GM12891 (cell line): ENCODE measurements around the gene ARTN. TPM values are rescaled to one million over a fixed set of nuclear protein-coding genes. Genes with fewer than 3 reads are reported as not detected.

Experiments
- DNase-seq: peaks from one replicate; pipeline ENCODE4 v3.0.0; 2011; ENCODE audit warnings: low spot score; ENCODE audit not compliant: insufficient read length
- FAIRE-seq: peaks from 2 replicates; lab custom pipeline; 2011; peaks lifted over from hg19 to GRCh38; lab: Jason Lieb, UNC
- PAX5 ChIP-seq: IDR thresholded peaks from 2 replicates; pipeline ENCODE4 v1.6.1; 2011; ENCODE audit warnings: low read length, moderate library complexity, mild to moderate bottlenecking; ENCODE audit not compliant: insufficient read depth, severe bottlenecking
- POLR2A ChIP-seq: IDR thresholded peaks from 2 replicates; pipeline ENCODE4 v1.6.1; 2011; ENCODE audit warnings: low read depth, low read length, control low read depth
- POLR2AphosphoS5 ChIP-seq: IDR thresholded peaks from 2 replicates; pipeline ENCODE4 v1.6.1; 2011; ENCODE audit warnings: low read depth, low read length, control low read depth
- POU2F2 ChIP-seq: IDR thresholded peaks from 2 replicates; pipeline ENCODE4 v1.6.1; 2011; ENCODE audit warnings: low read depth, mild to moderate bottlenecking, control low read depth, low read length, moderate library complexity
- SPI1 ChIP-seq: IDR thresholded peaks from 2 replicates; pipeline ENCODE4 v1.6.1; 2011; ENCODE audit warnings: low read depth, low read length, control low read depth
- TAF1 ChIP-seq: IDR thresholded peaks from 2 replicates; pipeline ENCODE4 v1.6.1; 2011; ENCODE audit warnings: low read depth, low read length, control low read depth
- polyA plus RNA-seq: library from polyadenylated mRNA; unstranded; fragments of >200 nt; gene quantifications from one replicate; pipeline ENCODE4 v1.2.1, GENCODE V29; 2012; ENCODE audit warnings: low read depth, missing spikeins, inconsistent platforms; ENCODE audit not compliant: missing spikeins

ARTN gene
- 2.9 TPM for polyA plus RNA-seq

- DNase-seq (no peak), FAIRE-seq (peak; percentile 64)
- no peak for TF ChIP-seq POU2F2
- no peak for TF ChIP-seq TAF1
- no peak for TF ChIP-seq SPI1
- TF ChIP-seq PAX5 = no peak
These were observed at the start of gene ARTN for GRCh38 chr1:43933386-43934100. Gene ARTN, plus strand, starts transcription at chr1:43933801. Its CDS starts 1,856 bp downstream, at chr1:43935657.

GRCh38 chr1:43885279-43885801 is 48.3 kb upstream of the ARTN start:
- FAIRE-seq = no peak
- TF ChIP-seq PAX5 (no peak), POLR2AphosphoS5 (no peak), TAF1 (no peak), SPI1 (no peak), POLR2A (no peak), POU2F2 (no peak)

GRCh38 chr1:43887748-43888147 is 45.9 kb upstream of the ARTN start:
- no peak for TF ChIP-seq PAX5
- TF ChIP-seq POU2F2 = no peak
- TF ChIP-seq SPI1 = no peak
- no peak for TF ChIP-seq TAF1
- TF ChIP-seq POLR2A = no peak
- no peak for TF ChIP-seq POLR2AphosphoS5
- DNase-seq (no peak), FAIRE-seq (peak; percentile 68)

More at GRCh38 chr1:43885279-43885801, 48.3 kb upstream of the ARTN start:
- no peak for DNase-seq

GRCh38 chr1:43890815-43891214 is 42.8 kb upstream of the ARTN start:
- FAIRE-seq (no peak), DNase-seq (no peak)
- TF ChIP-seq PAX5 (no peak), POU2F2 (no peak), TAF1 (no peak)

- TF ChIP-seq POU2F2 (no peak), TAF1 (no peak), SPI1 (no peak), PAX5 (no peak), POLR2AphosphoS5 (no peak), POLR2A (no peak)
- DNase-seq = no peak
- no peak for FAIRE-seq
These were observed 40.6 kb upstream of the ARTN start for GRCh38 chr1:43893006-43893405.

GRCh38 chr1:43898981-43899380 is 34.6 kb upstream of the ARTN start:
- DNase-seq (no peak), FAIRE-seq (no peak)
- TF ChIP-seq POLR2A = no peak

- FAIRE-seq (no peak), DNase-seq (no peak)
- TF ChIP-seq SPI1 (no peak), POU2F2 (no peak), PAX5 (no peak), POLR2A (no peak), TAF1 (no peak), POLR2AphosphoS5 (no peak)
These were observed 33.2 kb upstream of the ARTN start for GRCh38 chr1:43900386-43900785.

- no peak for DNase-seq
- TF ChIP-seq PAX5 (no peak), TAF1 (no peak), POLR2AphosphoS5 (no peak), POU2F2 (no peak), SPI1 (no peak), POLR2A (no peak)
- FAIRE-seq = no peak
These were observed 32.2 kb upstream of the ARTN start for GRCh38 chr1:43901196-43901961.

- no peak for TF ChIP-seq POLR2A
- TF ChIP-seq PAX5 = no peak
- TF ChIP-seq TAF1 = no peak
- no peak for TF ChIP-seq POU2F2
- DNase-seq = no peak
- no peak for FAIRE-seq
These were observed 31.4 kb upstream of the ARTN start for GRCh38 chr1:43902058-43902831.
